K562 (cell line): ENCODE data around the gene TNFRSF6B. TPM values are rescaled to one million over a fixed set of nuclear protein-coding genes. Genes with fewer than 3 reads are reported as not detected.
A peak's percentile ranks its signal among the peaks of the same experiment; 100 is the strongest.

Source experiments
- ARID1B ChIP-seq: fragments of 450-650 bp; IDR thresholded peaks from 2 replicates; pipeline ENCODE4 v1.6.1; 2016; ENCODE audit warnings: antibody characterized with exemption, mild to moderate bottlenecking, inconsistent platforms
- CBFA2T2 ChIP-seq: fragments of 450-650 bp; conservative IDR thresholded peaks from 2 replicates; pipeline ENCODE4 v1.6.1; 2017; ENCODE audit warnings: mild to moderate bottlenecking
- CBFA2T3 ChIP-seq: fragments of 450-650 bp; IDR thresholded peaks from 2 replicates; pipeline ENCODE4 v1.6.1; 2017
- CBX2 ChIP-seq: fragments of 200-600 bp; sonication (generic); IDR thresholded peaks from one replicate; pipeline ENCODE4 v1.6.1; 2012; ENCODE audit warnings: mild to moderate bottlenecking, low read length, inconsistent platforms; ENCODE audit not compliant: insufficient read depth, poor library complexity, severe bottlenecking
- DPF2 ChIP-seq: fragments of 450-650 bp; IDR thresholded peaks from 2 replicates; pipeline ENCODE4 v1.6.1; 2016
- EGR1 ChIP-seq: fragments of 450-650 bp; conservative IDR thresholded peaks from 2 replicates; pipeline ENCODE4 v1.6.1; 2017; ENCODE audit warnings: mild to moderate bottlenecking
- ELF4 ChIP-seq: fragments of 450-650 bp; formaldehyde crosslinking; IDR thresholded peaks from 2 replicates; pipeline ENCODE4 v1.4.0; 2022; ENCODE audit warnings: missing genetic modification characterization
- FOSL1 ChIP-seq: fragments of 200-800 bp; sonication (Bioruptor generic); conservative IDR thresholded peaks from 2 replicates; pipeline ENCODE4 v1.6.1; 2016; ENCODE audit warnings: missing genetic modification characterization, missing compliant biosample characterization
- JUN ChIP-seq, 2 experiments: sonication (generic) in 1 of 2; formaldehyde crosslinking in 1 of 2; IDR thresholded peaks; 2 replicates each; pipeline versions ENCODE4 v1.6.1 to v1.8.0; 2012 to 2022; ENCODE audit warnings: borderline replicate concordance in 2 of 2, mild to moderate bottlenecking in 2 of 2, improper control_type of control experiment in 1 of 2, low read depth in 1 of 2, low read length in 1 of 2, missing genetic modification reagents in 1 of 2
- KDM5B ChIP-seq: fragments of 200-600 bp; sonication (generic); IDR thresholded peaks from 2 replicates; pipeline ENCODE4 v1.6.1; 2012; ENCODE audit warnings: low read depth, mild to moderate bottlenecking, moderate library complexity, low read length, control low read depth, inconsistent platforms; ENCODE audit not compliant: insufficient replicate concordance
- POLR2A ChIP-seq: fragments of 450-650 bp; conservative IDR thresholded peaks from 2 replicates; pipeline ENCODE4 v1.6.1; 2016
- POLR2AphosphoS2 ChIP-seq: IDR thresholded peaks from 2 replicates; pipeline ENCODE4 v1.6.1; 2012; ENCODE audit warnings: low read length, improper control_type of control experiment
- POLR2G ChIP-seq: fragments of 200-400 bp; formaldehyde crosslinking; IDR thresholded peaks from 2 replicates; pipeline ENCODE4 v1.6.1; 2017; ENCODE audit warnings: low read depth, mild to moderate bottlenecking, antibody characterized with exemption, low read length, moderate library complexity
- SMARCE1 ChIP-seq: fragments of 450-650 bp; IDR thresholded peaks from 2 replicates; pipeline ENCODE4 v1.7.1; 2016; ENCODE audit warnings: mild to moderate bottlenecking
- SUPT5H ChIP-seq: fragments of 450-650 bp; IDR thresholded peaks from 2 replicates; pipeline ENCODE4 v1.6.1; 2016
- TBL1XR1 ChIP-seq, 2 experiments: IDR thresholded peaks; 2 replicates each; pipeline ENCODE4 v1.6.1; 2012; ENCODE audit warnings: improper control_type of control experiment in 2 of 2, low read length in 2 of 2, mild to moderate bottlenecking in 1 of 2
- ZBED1 ChIP-seq: IDR thresholded peaks from 2 replicates; pipeline ENCODE4 v1.6.1; 2014
- ZBTB17 ChIP-seq: fragments of 450-650 bp; formaldehyde crosslinking; IDR thresholded peaks from 2 replicates; pipeline ENCODE4 v1.4.0; 2020; ENCODE audit warnings: mild to moderate bottlenecking
- ZBTB7A ChIP-seq: IDR thresholded peaks from 2 replicates; pipeline ENCODE4 v1.6.1; 2011; ENCODE audit warnings: low read depth, mild to moderate bottlenecking, low read length, moderate library complexity, borderline replicate concordance; ENCODE audit not compliant: control insufficient read depth
- polyA plus RNA-seq, 8 experiments: library from polyadenylated mRNA; depleted of rRNA in 4 of 8; stranded (reverse) in 5 of 8; unstranded in 3 of 8; fragments of >200 nt; fragmentation: Nextera tagmentation in 2 of 8; fragmentation: Illumina TruSeq in 1 of 8; extraction: Ambion mirVana in 2 of 8; extraction: Trizol in 1 of 8; gene quantifications; 2 replicates each; pipeline versions ENCODE4 v1.2.1 to v1.2.3, GENCODE V29; 2011 to 2014; ENCODE audit warnings: inconsistent platforms in 1 of 8, missing spikeins in 1 of 8
- total RNA-seq, 7 experiments: library from RNA; depleted of rRNA in 6 of 7; stranded (reverse); fragments of >200 nt in 6 of 7; fragmentation: Illumina TruSeq in 2 of 7; extraction: Trizol in 2 of 7; gene quantifications; 2 replicates each; pipeline versions ENCODE4 v1.2.1 to v1.2.3, GENCODE V29; 2011 to 2021; ENCODE audit warnings: low replicate concordance in 1 of 7
- TF ChIP-seq, protein P1 (sequence below): IDR thresholded peaks from 2 replicates; pipeline ENCODE4 v1.6.1; 2012; ENCODE audit warnings: low read depth, low read length, improper control_type of control experiment, borderline replicate concordance

The TNFRSF6B gene
- total and polyA plus RNA-seq, 9 of the 15 experiments (the other 6 are each of a cell fraction or from before 2014, with no cell fraction given), result 0.10 to 3.5 (median 0.32) TPM; not detected in 6

DNA sequence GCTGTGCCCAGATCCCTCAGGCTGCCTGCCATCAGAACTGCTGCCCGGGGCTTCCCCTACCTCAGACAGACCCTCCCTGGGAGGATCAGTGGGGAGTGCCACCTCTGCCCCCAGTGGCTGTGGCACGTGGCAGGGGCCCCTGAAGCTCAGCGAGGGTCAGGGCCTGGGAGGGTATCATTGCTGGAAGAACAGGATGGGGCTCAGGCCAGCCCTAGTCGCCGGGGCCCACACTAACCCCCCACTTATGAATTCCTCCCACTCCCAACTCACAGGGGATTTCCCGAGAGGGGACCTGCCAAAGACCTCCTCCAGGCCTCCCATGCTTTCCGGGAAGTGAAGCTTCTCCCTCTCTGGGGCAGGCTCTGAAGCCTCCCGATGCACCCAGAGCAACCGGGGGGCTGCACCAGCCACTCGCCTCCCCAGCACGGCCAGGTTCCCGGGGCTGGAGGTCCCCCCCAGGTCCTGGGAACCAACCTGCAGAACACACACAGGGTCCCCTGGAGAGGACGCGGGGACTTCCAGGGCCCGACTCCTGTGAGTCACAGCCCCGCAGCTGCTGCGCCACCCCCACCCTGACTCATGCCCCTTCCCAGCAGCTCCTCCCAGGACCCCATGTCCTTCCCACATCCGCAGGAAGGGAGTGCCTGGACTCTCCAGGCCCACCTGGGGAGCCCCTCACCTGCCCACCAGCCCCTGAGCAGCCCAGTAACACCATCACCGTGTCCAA lies 2.5 kb downstream of the TNFRSF6B start (continued):
- no peak for TF ChIP-seq CBX2
- peak; percentile 85 for TF ChIP-seq POLR2AphosphoS2
- TF ChIP-seq ZBED1, result 0 out of 2 replicates have a peak, but pooled peaks have one; percentile 57
- no peak for TF ChIP-seq ELF4 (CRISPR knock-in tag)
- TF ChIP-seq SUPT5H, result peak; percentile 55; the same call in 1 of the 2 replicates
- TF ChIP-seq DPF2, result peak; percentile 55; the same call in 1 of the 2 replicates
- TF ChIP-seq ARID1B, result peak; percentile 59
- peak; percentile 52 for TF ChIP-seq EGR1
- TF ChIP-seq POLR2A, result peak; percentile 60
- TF ChIP-seq JUN (IDR thresholded peaks at IDR 0.05; ENCODE audit: borderline replicate concordance, low read depth, low read length), result peak; percentile 59; the same call in 1 of the 2 replicates
- no peak for TF ChIP-seq JUN (CRISPR knock-in tag; IDR thresholded peaks at IDR 0.05; ENCODE audit: borderline replicate concordance)
- TF ChIP-seq TBL1XR1 (IDR thresholded peaks at IDR 0.05; ENCODE audit: low read length in 2 of 2), result no peak
- TF ChIP-seq POLR2G, result peak; percentile 70
- TF ChIP-seq ZBTB7A, result peak; percentile 80; the same call in 1 of the 2 replicates
- TF ChIP-seq SMARCE1, result peak; percentile 59; the same call in 1 of the 2 replicates
- TF ChIP-seq CBFA2T3, result peak; percentile 21; the same call in 1 of the 2 replicates
- TF ChIP-seq KDM5B, result no peak
- peak; percentile 90 for TF ChIP-seq FOSL1
- TF ChIP-seq CBFA2T2, result 0 out of 2 replicates have a peak, but pooled peaks have one; percentile 15
- no peak for TF ChIP-seq ZBTB17 (CRISPR knock-in tag)
- TF ChIP-seq, protein P1, sequence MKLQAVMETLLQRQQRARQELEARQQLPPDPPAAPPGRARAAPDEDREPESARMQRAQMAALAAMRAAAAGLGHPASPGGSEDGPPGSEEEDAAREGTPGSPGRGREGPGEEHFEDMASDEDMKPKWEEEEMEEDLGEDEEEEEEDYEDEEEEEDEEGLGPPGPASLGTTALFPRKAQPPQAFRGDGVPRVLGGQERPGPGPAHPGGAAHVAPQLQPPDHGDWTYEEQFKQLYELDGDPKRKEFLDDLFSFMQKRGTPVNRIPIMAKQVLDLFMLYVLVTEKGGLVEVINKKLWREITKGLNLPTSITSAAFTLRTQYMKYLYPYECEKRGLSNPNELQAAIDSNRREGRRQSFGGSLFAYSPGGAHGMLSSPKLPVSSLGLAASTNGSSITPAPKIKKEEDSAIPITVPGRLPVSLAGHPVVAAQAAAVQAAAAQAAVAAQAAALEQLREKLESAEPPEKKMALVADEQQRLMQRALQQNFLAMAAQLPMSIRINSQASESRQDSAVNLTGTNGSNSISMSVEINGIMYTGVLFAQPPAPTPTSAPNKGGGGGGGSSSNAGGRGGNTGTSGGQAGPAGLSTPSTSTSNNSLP, result no peak
